H9 (cell line): ENCODE data around the gene ST8SIA6. TPM values are rescaled to one million over a fixed set of nuclear protein-coding genes. Genes with fewer than 3 reads are reported as not detected.

Source experiments
- DNase-seq: peaks from one replicate; pipeline ENCODE4 v3.0.0-alpha.2; 2017
- H2AFZ ChIP-seq: one replicate; pipeline ENCODE4 v1.6.1; 2013; ENCODE audit warnings: mild to moderate bottlenecking, low read length, control low read depth, moderate library complexity
- H2AK5ac ChIP-seq: 2 replicates; pipeline ENCODE4 v1.6.1; 2013; ENCODE audit warnings: low read length, control low read depth, mixed read lengths; ENCODE audit not compliant: insufficient read length
- H2BK120ac ChIP-seq: one replicate; pipeline ENCODE4 v1.6.1; 2013; ENCODE audit warnings: low read depth, mild to moderate bottlenecking, low read length, control low read depth, inconsistent platforms; ENCODE audit not compliant: poor library complexity, severe bottlenecking
- H2BK12ac ChIP-seq: 2 replicates; pipeline ENCODE4 v1.6.1; 2013; ENCODE audit warnings: low read length, control low read depth, mixed read lengths, low read depth; ENCODE audit not compliant: insufficient read length
- H2BK15ac ChIP-seq: 2 replicates; pipeline ENCODE4 v1.6.1; 2013; ENCODE audit warnings: low read depth, low read length, control low read depth
- H2BK20ac ChIP-seq: one replicate; pipeline ENCODE4 v1.6.1; 2013; ENCODE audit warnings: low read depth, mild to moderate bottlenecking, low read length, control low read depth, inconsistent platforms; ENCODE audit not compliant: poor library complexity, severe bottlenecking
- H2BK5ac ChIP-seq: 2 replicates; pipeline ENCODE4 v1.6.1; 2013; ENCODE audit warnings: low read length, control low read depth, mixed read lengths; ENCODE audit not compliant: insufficient read length
- H3K14ac ChIP-seq: 2 replicates; pipeline ENCODE4 v1.6.1; 2013; ENCODE audit warnings: low read length, control low read depth; ENCODE audit not compliant: insufficient read depth
- H3K18ac ChIP-seq: 2 replicates; pipeline ENCODE4 v1.6.1; 2013; ENCODE audit warnings: low read depth, mild to moderate bottlenecking, mixed read lengths, low read length, control low read depth; ENCODE audit not compliant: insufficient read length
- H3K23ac ChIP-seq: 2 replicates; pipeline ENCODE4 v1.6.1; 2013; ENCODE audit warnings: low read length, control low read depth, mixed read lengths, low read depth; ENCODE audit not compliant: insufficient read length
- H3K23me2 ChIP-seq: 2 replicates; pipeline ENCODE4 v1.6.1; 2013; ENCODE audit warnings: low read depth, mild to moderate bottlenecking, mixed read lengths, low read length, control low read depth; ENCODE audit not compliant: insufficient read length, poor library complexity, severe bottlenecking
- H3K27ac ChIP-seq: 2 replicates; pipeline ENCODE4 v1.5.1; 2013; ENCODE audit warnings: low read length, control low read depth, mixed read lengths, low read depth; ENCODE audit not compliant: insufficient read length
- H3K27me3 ChIP-seq: 2 replicates; pipeline ENCODE4 v1.6.1; 2013; ENCODE audit warnings: low read length, control low read depth, inconsistent platforms; ENCODE audit not compliant: insufficient read depth
- H3K4ac ChIP-seq: 2 replicates; pipeline ENCODE4 v1.6.1; 2013; ENCODE audit warnings: low read depth, mild to moderate bottlenecking, control low read depth, inconsistent platforms, low read length, moderate library complexity
- H3K4me1 ChIP-seq: 2 replicates; pipeline ENCODE4 v1.6.1; 2013; ENCODE audit warnings: low read length, control low read depth, inconsistent platforms; ENCODE audit not compliant: insufficient read depth
- H3K4me2 ChIP-seq: 2 replicates; pipeline ENCODE4 v1.6.1; 2013; ENCODE audit warnings: low read length, control low read depth, mixed read lengths; ENCODE audit not compliant: insufficient read length, insufficient read depth
- H3K56ac ChIP-seq: 2 replicates; pipeline ENCODE4 v1.6.1; 2013; ENCODE audit warnings: low read depth, mild to moderate bottlenecking, mixed read lengths, low read length, control low read depth; ENCODE audit not compliant: insufficient read length
- H3K79me1 ChIP-seq: 2 replicates; pipeline ENCODE4 v1.6.1; 2013; ENCODE audit warnings: low read depth, mild to moderate bottlenecking, moderate library complexity, low read length, control low read depth, inconsistent platforms; ENCODE audit not compliant: insufficient read depth, poor library complexity, severe bottlenecking
- H3K79me2 ChIP-seq: 2 replicates; pipeline ENCODE4 v1.6.1; 2013; ENCODE audit warnings: low read length, control low read depth, inconsistent platforms; ENCODE audit not compliant: insufficient read depth
- H3K9ac ChIP-seq: 2 replicates; pipeline ENCODE4 v1.6.1; 2013; ENCODE audit warnings: low read length, control low read depth, mixed read lengths; ENCODE audit not compliant: insufficient read length; ENCODE audit errors: extremely low read depth
- H3K9me3 ChIP-seq: one replicate; pipeline ENCODE4 v1.6.1; 2013; ENCODE audit warnings: low read depth, low read length, inconsistent platforms; ENCODE audit not compliant: control insufficient read depth
- H3T11ph ChIP-seq: one replicate; pipeline ENCODE4 v1.6.1; 2013; ENCODE audit warnings: mild to moderate bottlenecking, low read length, control low read depth, inconsistent platforms
- H4K20me1 ChIP-seq: one replicate; pipeline ENCODE4 v1.6.1; 2013; ENCODE audit not compliant: control insufficient read depth, insufficient read length, insufficient read depth
- H4K5ac ChIP-seq: 2 replicates; pipeline ENCODE4 v1.6.1; 2013; ENCODE audit warnings: low read depth, mild to moderate bottlenecking, mixed read lengths, low read length, control low read depth; ENCODE audit not compliant: insufficient read length
- H4K8ac ChIP-seq: replicated peaks from 2 replicates; pipeline ENCODE4 v1.6.1; 2013; ENCODE audit warnings: low read length, control low read depth, mixed read lengths, low read depth; ENCODE audit not compliant: insufficient read length
- H4K91ac ChIP-seq: 2 replicates; pipeline ENCODE4 v1.6.1; 2013; ENCODE audit warnings: low read depth, mild to moderate bottlenecking, moderate library complexity, mixed read lengths, low read length, control low read depth; ENCODE audit not compliant: insufficient read length
- H3K27ac Mint-ChIP-seq, 3 experiments: 2 replicates in 2 of 3; 3 replicates in 1 of 3; pipeline ENCODE4 v1.8.0; 2020 to 2021; ENCODE audit warnings: mixed read lengths in 3 of 3, mild to moderate bottlenecking in 1 of 3, moderate library complexity in 1 of 3
- H3K27me3 Mint-ChIP-seq: 2 replicates; pipeline ENCODE4 v1.8.0; 2021; ENCODE audit warnings: low read depth, mild to moderate bottlenecking, moderate library complexity, mixed read lengths
- H3K36me3 Mint-ChIP-seq, 3 experiments: 2 replicates in 2 of 3; 3 replicates in 1 of 3; pipeline ENCODE4 v1.8.0; 2020 to 2021; ENCODE audit warnings: low read depth in 3 of 3, mixed read lengths in 3 of 3; ENCODE audit not compliant: insufficient read depth in 1 of 3
- H3K4me1 Mint-ChIP-seq, 2 experiments: 2 replicates each; pipeline ENCODE4 v1.8.0; 2020; ENCODE audit warnings: mixed read lengths in 2 of 2
- H3K4me3 Mint-ChIP-seq, 2 experiments: 2 replicates in 1 of 2; 3 replicates in 1 of 2; pipeline ENCODE4 v1.8.0; 2020 to 2021; ENCODE audit warnings: mild to moderate bottlenecking in 2 of 2, mixed read lengths in 2 of 2, moderate library complexity in 1 of 2
- H3K9me3 Mint-ChIP-seq, 2 experiments: 2 replicates in 1 of 2; 3 replicates in 1 of 2; pipeline ENCODE4 v1.8.0; 2020; ENCODE audit warnings: mild to moderate bottlenecking in 2 of 2, mixed read lengths in 2 of 2, moderate library complexity in 1 of 2
- CTCF ChIP-seq: fragments of 200-600 bp; sonication (generic); conservative IDR thresholded peaks from 3 replicates; pipeline ENCODE4 v1.8.0; 2021; ENCODE audit warnings: antibody characterized with exemption, mild to moderate bottlenecking
- WGBS: extraction: QIAGEN DNeasy Blood & Tissue Kit; methylation state at CpG from one replicate; pipeline ENCODE4 v1.1.7; 2013; ENCODE audit warnings: missing lambda C conversion rate, low lambda C conversion rate, mixed read lengths; ENCODE audit not compliant: insufficient read length; ENCODE audit errors: extremely low coverage; 5-methylcytosine and 5-hydroxymethylcytosine counted together
- total RNA-seq: library from RNA; stranded (reverse); gene quantifications from 2 replicates; pipeline ENCODE4 v1.2.1, GENCODE V29; 2021

The ST8SIA6 gene
- total RNA-seq, 1 experiment from 2014 or later = 0.37 TPM

- H3K9me3 Mint-ChIP-seq = peaks cover 0 to 5% of the 10 kb centered on the region in 2 experiments; a peak in 1 of 5 replicates
- H4K20me1 ChIP-seq = no peaks in the 10 kb centered on the region
- no peak overlapping the region for H2BK5ac ChIP-seq
- H2BK20ac ChIP-seq = no peak overlapping the region
- no peaks in the 10 kb centered on the region for H3K27me3 Mint-ChIP-seq
- 0 out of 2 replicates have a peak, but pooled peaks cover 3% of the 10 kb centered on the region for H3K4me1 ChIP-seq
- TF ChIP-seq CTCF = no peak
- H3K56ac ChIP-seq = no peak overlapping the region
- H3T11ph ChIP-seq = no peak overlapping the region
- H3K27me3 ChIP-seq = no peaks in the 10 kb centered on the region
- no peak overlapping the region for H3K4ac ChIP-seq
- H3K14ac ChIP-seq = no peak overlapping the region
- H3K23ac ChIP-seq = no peak overlapping the region
- no peak overlapping the region for H2BK120ac ChIP-seq
- no peak overlapping the region for H2BK15ac ChIP-seq
- no peaks in the 10 kb centered on the region for H3K79me2 ChIP-seq
- H3K4me3 Mint-ChIP-seq = no peak overlapping the region
- no peak overlapping the region for H3K27ac ChIP-seq
- no peaks in the 10 kb centered on the region for H3K9me3 ChIP-seq
- no peaks in the 10 kb centered on the region for H3K23me2 ChIP-seq
- no peak overlapping the region for H4K8ac ChIP-seq
- no peak overlapping the region for H4K5ac ChIP-seq
- peaks cover 11 to 12% of the 10 kb centered on the region in 2 experiments for H3K4me1 Mint-ChIP-seq
- no peak overlapping the region for H3K9ac ChIP-seq
- no peak overlapping the region for H2BK12ac ChIP-seq
- H2AK5ac ChIP-seq = no peak overlapping the region
- no peak overlapping the region for H3K18ac ChIP-seq
- no peak overlapping the region for H3K4me2 ChIP-seq
- DNase-seq = no peak
- H3K27ac Mint-ChIP-seq = no peak overlapping the region
- H4K91ac ChIP-seq = no peak overlapping the region
- no peaks in the 10 kb centered on the region for H3K79me1 ChIP-seq
- no peak overlapping the region for H2AFZ ChIP-seq
- no CpG with 5 or more reads among the region's 6 CpGs for WGBS
- H3K36me3 Mint-ChIP-seq = peaks cover 0 to 6% (median 2%) of the 10 kb centered on the region in 3 experiments; a peak in 4 of 7 replicates
These were observed 21.7 kb downstream of the ST8SIA6 start for GRCh38 chr10:17432723-17433122.
